ENCODE results near the gene TMCO1. TPM values are rescaled to one million over a fixed set of nuclear protein-coding genes. Genes with fewer than 3 reads are reported as not detected.
"Not testable (repeated sequence)": the region's sequence is repeated elsewhere in the genome, so short reads cannot be mapped to it uniquely, and the experiment has no call there.

TMCO1 gene
- total RNA-seq, 1 donor from 2014 or later, result 95.1 TPM

DNA sequence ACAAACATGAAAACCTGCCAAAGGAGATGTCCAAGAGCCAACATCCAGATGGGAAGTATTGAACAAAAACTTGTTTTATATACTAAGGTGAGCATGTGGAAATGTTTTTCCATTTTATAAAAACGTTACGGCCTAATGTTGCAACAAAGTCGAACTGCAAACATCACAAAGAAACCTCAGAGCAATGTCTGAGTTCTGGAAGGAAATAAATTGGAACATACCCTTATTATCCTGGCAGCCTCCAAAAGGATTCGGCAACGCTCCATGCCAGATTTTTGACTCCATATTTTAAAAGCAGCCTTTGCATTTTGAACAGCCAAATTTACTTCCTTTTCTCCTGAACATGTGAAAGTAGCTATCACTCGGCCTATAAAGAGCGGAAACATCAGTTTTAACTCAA lies 73.6 kb downstream of the TMCO1 start:
- no peaks in the 10 kb centered on the region for H3K27me3 Mint-ChIP-seq (ENCODE audit: low read depth)
- H3K36me3 Mint-ChIP-seq (ENCODE audit: low read depth), result peaks cover 29% of the 10 kb centered on the region
- DNase-seq (ENCODE audit: low read depth, low spot score), result no peak
- H3K4me3 Mint-ChIP-seq, result peak overlapping the region; percentile 61
- H3K27ac Mint-ChIP-seq (ENCODE audit: unreplicated experiment), result no peak overlapping the region
- H3K4me1 Mint-ChIP-seq, result peaks cover 31% of the 10 kb centered on the region
- H3K9me3 Mint-ChIP-seq, result peaks cover 3% of the 10 kb centered on the region
- TF ChIP-seq, protein P1, sequence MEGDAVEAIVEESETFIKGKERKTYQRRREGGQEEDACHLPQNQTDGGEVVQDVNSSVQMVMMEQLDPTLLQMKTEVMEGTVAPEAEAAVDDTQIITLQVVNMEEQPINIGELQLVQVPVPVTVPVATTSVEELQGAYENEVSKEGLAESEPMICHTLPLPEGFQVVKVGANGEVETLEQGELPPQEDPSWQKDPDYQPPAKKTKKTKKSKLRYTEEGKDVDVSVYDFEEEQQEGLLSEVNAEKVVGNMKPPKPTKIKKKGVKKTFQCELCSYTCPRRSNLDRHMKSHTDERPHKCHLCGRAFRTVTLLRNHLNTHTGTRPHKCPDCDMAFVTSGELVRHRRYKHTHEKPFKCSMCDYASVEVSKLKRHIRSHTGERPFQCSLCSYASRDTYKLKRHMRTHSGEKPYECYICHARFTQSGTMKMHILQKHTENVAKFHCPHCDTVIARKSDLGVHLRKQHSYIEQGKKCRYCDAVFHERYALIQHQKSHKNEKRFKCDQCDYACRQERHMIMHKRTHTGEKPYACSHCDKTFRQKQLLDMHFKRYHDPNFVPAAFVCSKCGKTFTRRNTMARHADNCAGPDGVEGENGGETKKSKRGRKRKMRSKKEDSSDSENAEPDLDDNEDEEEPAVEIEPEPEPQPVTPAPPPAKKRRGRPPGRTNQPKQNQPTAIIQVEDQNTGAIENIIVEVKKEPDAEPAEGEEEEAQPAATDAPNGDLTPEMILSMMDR (conservative IDR thresholded peaks at IDR 0.05), result no peak

DNA sequence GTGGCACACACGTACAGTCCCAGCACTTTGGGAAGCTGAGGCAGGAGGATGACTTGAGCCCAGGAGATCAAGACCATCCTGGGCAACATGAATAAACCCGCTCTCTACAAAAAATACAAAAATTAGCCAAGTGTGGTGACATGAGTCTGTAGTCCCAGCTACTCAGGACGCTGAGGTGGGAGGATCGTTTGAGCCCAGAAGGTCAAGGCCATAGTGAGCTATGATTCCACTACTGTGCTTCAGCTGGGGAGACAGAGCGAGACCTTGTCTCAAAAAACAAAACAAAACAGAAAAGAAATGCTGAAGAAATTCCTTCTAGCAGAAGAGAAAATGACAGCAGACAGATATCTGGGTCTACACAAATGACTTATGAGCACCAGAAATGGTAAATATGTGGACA lies 80.6 kb downstream of the TMCO1 start:
- Mint-ChIP-seq H3K27me3 (ENCODE audit: low read depth) (no peaks in the 10 kb centered on the region), H3K36me3 (ENCODE audit: low read depth) (peaks cover 46% of the 10 kb centered on the region), H3K9me3 (peaks cover 3% of the 10 kb centered on the region), H3K4me3 (no peak overlapping the region), H3K4me1 (no peaks in the 10 kb centered on the region), H3K27ac (ENCODE audit: unreplicated experiment) (no peak overlapping the region)
- DNase-seq (ENCODE audit: low read depth, low spot score), result no peak
- TF ChIP-seq, protein P1 (conservative IDR thresholded peaks at IDR 0.05), result no peak

DNA sequence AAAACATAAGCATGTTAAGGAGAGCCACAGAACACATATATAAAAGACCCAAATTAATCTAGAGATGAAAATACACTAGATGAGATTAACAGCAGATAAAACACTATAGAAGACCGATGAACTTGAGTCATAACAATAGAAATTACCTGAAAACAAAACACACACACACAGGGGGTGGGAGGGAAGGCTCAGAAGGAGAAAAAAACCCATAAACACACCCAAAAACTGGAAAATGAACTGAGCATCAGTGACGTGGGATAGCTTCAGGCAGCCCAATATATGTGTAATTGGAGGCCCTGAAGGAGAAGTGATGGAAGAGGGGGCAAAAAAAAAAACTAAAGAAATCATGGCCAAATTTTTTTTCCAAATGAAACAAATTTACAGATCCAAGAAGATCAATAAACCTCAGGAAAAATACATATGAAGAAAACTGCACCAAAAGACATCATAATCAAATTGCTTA lies 81.7 kb downstream of the TMCO1 start:
- Mint-ChIP-seq H3K9me3 (peaks cover 3% of the 10 kb centered on the region), H3K27me3 (ENCODE audit: low read depth) (no peaks in the 10 kb centered on the region), H3K4me3 (no peak overlapping the region), H3K36me3 (ENCODE audit: low read depth) (peaks cover 52% of the 10 kb centered on the region), H3K27ac (ENCODE audit: unreplicated experiment) (no peak overlapping the region), H3K4me1 (no peaks in the 10 kb centered on the region)
- DNase-seq (ENCODE audit: low read depth, low spot score), result no peak
- TF ChIP-seq, protein P1 (conservative IDR thresholded peaks at IDR 0.05), result no peak

DNA sequence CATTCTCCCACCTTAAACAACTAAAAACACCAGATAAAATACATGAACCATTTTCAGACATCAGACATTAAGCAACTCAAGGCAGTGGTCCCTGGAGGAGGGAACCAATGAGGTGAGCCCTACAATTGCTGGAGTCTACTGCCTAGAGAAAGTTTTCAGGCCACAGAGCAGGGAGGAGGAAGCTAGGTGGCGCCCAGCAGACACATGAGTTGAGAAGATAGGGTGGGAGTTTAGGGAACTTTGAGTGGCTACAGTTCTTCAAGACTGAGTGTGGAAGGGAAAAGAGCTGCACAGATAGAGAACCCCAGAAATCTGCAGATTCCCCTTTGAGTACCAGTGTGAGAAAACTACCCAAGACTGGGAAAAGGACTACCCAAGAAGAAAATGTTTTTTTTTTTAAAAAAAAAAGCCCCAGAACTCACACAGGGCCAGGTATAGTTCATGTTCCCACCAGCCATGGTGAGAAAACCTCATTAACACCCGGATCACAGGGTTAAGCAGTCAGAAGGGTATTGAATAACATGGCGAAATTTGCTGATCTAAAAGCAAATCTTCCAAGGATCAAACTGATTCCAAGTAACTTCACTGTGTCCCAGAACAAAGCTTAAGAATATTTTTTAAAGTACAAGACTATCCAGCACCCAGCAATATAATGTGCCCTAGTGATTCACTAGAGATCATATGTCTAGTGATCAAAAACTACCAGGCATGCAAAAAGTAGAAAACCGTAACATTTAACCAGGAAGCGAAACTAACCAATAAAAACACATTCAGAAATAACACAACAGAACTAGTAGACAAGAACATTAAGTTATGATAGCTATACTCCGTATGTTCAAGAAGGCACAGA lies 82.3 kb downstream of the TMCO1 start:
- Mint-ChIP-seq H3K4me3 (no peak overlapping the region), H3K9me3 (peaks cover 3% of the 10 kb centered on the region), H3K27ac (ENCODE audit: unreplicated experiment) (no peak overlapping the region), H3K4me1 (no peaks in the 10 kb centered on the region), H3K36me3 (ENCODE audit: low read depth) (peaks cover 49% of the 10 kb centered on the region), H3K27me3 (ENCODE audit: low read depth) (no peaks in the 10 kb centered on the region)
- no peak for DNase-seq (ENCODE audit: low read depth, low spot score)
- TF ChIP-seq, protein P1 (conservative IDR thresholded peaks at IDR 0.05), result no peak

DNA sequence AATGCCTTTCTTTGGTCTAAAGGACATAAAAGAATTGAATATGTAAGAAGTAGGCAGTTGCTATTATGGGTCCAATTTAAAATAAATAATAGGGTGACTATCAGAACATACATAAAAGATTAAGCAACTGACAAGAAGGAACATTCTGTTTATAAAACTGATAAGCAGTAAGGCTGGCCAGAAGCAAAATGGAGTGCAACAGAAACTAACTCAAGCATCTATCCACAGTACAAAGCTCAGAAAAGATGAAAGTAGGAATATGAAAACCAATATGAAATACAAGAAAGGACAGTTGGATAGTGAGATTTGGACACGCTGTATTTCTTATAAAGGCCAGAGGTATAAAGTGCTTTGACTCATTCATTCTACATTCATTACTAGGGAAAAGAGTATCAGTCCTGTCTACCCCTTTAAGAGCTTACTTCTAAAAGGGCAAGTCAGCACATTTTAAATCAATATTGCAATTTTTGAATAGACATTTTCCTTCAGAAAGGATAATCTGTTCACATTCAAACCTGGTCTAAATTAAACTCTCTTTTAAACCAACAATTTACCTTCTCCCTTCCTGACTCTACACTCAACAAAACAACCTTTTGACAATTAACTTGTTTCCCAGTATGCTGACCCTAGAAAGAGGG lies 84.7 kb downstream of the TMCO1 start:
- TF ChIP-seq, protein P1 (conservative IDR thresholded peaks at IDR 0.05), result no peak
- H3K4me1 Mint-ChIP-seq, result no peaks in the 10 kb centered on the region
- H3K9me3 Mint-ChIP-seq, result no peaks in the 10 kb centered on the region
- H3K27ac Mint-ChIP-seq (ENCODE audit: unreplicated experiment), result no peak overlapping the region
- H3K27me3 Mint-ChIP-seq (ENCODE audit: low read depth), result no peaks in the 10 kb centered on the region
- no peak overlapping the region for H3K4me3 Mint-ChIP-seq
- H3K36me3 Mint-ChIP-seq (ENCODE audit: low read depth), result peaks cover 47% of the 10 kb centered on the region
- DNase-seq (ENCODE audit: low read depth, low spot score), result no peak

DNA sequence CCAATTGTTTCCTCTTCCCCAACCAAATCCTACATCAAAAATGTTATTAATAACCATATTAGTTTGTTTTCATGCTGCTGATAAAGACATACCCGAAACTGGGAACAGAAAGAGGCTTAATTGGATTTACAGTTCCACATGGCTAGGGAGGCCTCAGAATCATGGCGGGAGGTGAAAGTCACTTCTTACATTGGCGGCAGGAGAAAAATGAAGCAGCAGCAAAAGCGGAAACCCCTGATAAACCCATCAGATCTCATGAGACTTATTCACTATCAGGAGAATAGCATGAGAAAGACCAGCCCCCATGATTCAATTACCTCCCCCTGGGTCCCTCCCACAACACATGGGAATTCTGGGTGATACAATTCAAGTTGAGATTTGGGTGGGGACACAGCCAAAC lies 87.9 kb downstream of the TMCO1 start:
- H3K4me1 Mint-ChIP-seq; H3K9me3 Mint-ChIP-seq; H3K27ac Mint-ChIP-seq (ENCODE audit: unreplicated experiment); H3K27me3 Mint-ChIP-seq (ENCODE audit: low read depth); DNase-seq (ENCODE audit: low read depth, low spot score); H3K4me3 Mint-ChIP-seq: not testable (repeated sequence)
- peaks cover 43% of the 10 kb centered on the region for H3K36me3 Mint-ChIP-seq (ENCODE audit: low read depth)

Measured in neural crest cell (in vitro differentiated cells).